AG08395 (cell line): Measurements from ENCODE around the gene MAOB.
"Not testable (repeated sequence)": the region's sequence is repeated elsewhere in the genome, so short reads cannot be mapped to it uniquely, and the experiment has no call there.

Source experiments
- DNase-seq: peaks from one replicate; pipeline ENCODE4 v3.0.0; 2012; ENCODE audit warnings: mixed read lengths, low spot score

The MAOB gene

GRCh38 chrX:43753637-43754036, 128.6 kb downstream of the MAOB start:
- DNase-seq, result peak; percentile 16

- DNase-seq, result peak; percentile 51
Observed at GRCh38 chrX:43750248-43750676, 132.0 kb downstream of the MAOB start.

DNA sequence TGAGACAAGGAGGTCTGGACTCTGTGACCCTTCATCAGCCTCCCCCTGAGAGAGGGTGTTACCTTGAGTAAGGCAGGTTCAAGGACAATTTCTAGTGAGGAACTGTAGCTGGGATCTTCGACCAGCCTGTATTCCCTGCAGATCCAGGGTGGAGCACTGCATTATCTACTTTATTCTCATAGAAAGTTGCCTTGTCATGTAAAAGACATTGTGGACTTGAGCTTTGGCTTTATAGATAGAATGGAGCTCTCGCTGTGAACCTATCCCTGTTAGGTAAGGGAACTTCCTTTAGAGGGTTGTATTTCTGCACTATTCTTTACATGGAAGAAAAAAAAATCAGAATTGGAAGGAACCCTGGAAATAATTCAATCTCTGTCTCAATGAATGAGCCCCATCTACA, 134.8 kb downstream of the MAOB start:
- DNase-seq, result no peak

- DNase-seq, result no peak
Observed at GRCh38 chrX:43745938-43746721, 136.1 kb downstream of the MAOB start.

GRCh38 chrX:43744284-43744683, 138.0 kb downstream of the MAOB start:
- DNase-seq, result no peak

- DNase-seq, result no peak
Observed at GRCh38 chrX:43743100-43743822, 139.0 kb downstream of the MAOB start.

GRCh38 chrX:43741843-43742573, 140.2 kb downstream of the MAOB start:
- DNase-seq, result peak; percentile 12

GRCh38 chrX:43735957-43736356, 146.3 kb downstream of the MAOB start:
- no peak for DNase-seq

- no peak for DNase-seq
Observed at GRCh38 chrX:43735534-43735933, 146.7 kb downstream of the MAOB start.

DNA sequence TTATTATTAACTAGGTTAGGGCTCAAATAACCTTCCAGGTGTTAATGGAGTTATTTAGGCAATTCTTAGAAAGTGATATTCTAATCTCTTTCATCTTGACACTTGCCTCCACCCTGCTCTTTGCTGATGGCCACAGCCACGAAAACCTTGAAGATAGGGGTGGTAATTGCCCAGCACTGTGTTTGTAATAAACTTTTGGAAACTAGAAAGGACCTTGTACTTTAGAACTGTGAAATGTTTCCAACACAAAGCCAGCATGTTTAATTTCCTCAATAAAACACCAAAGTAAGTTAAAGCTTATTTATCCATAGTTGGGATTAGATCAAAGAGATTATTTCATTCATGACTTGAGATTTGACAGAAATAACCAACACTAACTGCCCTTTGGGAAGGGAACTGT, 147.8 kb downstream of the MAOB start:
- no peak for DNase-seq

GRCh38 chrX:43733699-43734098, 148.6 kb downstream of the MAOB start:
- no peak for DNase-seq

- DNase-seq, result no peak
Observed at GRCh38 chrX:43731086-43731485, 151.2 kb downstream of the MAOB start.

DNA sequence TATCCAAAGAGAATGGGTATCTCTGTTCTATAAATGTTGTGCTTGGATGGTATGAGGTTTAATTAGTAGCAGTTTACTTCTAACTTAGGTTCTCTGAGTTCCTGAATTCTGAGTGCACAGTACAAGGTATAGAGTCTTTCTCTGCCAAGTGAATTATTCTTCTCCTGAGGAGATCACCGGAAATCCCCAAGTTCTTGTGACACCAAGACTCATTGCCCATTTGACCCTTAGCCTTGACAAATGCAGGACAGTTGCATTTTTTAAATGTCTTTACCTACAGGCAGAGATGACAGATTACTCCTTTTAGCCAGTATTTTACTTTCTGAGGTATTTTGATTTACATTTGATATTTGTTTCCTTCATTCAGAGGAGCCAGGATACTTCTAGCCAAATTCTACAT, 153.3 kb downstream of the MAOB start:
- no peak for DNase-seq

DNA sequence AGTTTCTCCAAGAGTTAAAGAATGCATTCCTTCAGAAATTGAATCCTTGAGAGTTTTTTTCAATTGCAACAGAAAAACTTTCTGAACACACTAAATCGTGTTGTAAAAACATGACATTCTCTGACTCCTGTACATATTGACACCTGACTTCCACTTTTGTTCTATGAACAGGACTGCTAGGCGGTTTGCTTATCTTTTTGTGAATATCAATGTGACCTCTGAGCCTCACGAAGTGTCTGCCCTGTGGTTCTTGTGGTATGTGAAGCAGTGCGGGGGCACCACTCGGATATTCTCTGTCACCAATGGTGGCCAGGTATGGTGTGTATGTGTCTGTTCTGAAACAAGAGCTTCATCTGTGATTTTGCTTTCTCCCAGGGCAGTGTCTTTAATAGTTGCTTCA, 154.2 kb downstream of the MAOB start:
- no peak for DNase-seq

DNA sequence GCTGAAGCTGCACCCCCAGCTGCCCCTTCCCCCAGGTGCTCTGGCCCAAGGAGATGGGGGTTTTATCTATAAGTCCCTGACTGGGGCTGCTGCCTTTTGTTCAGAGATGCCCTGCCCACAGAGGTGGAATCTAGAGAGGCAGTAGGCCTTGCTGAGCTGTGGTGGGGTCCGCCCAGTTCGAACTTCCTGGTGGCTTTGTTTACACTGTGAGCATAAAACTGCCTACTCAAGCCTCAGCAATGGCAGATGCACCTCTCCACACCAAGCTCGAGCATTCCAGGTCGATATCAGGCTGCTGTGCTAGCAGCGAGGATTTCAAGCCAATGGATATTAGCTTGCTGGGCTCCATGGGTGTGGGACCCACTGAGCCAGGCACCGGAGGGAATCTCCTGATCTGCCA, 155.0 kb downstream of the MAOB start:
- not testable (repeated sequence) for DNase-seq

DNA sequence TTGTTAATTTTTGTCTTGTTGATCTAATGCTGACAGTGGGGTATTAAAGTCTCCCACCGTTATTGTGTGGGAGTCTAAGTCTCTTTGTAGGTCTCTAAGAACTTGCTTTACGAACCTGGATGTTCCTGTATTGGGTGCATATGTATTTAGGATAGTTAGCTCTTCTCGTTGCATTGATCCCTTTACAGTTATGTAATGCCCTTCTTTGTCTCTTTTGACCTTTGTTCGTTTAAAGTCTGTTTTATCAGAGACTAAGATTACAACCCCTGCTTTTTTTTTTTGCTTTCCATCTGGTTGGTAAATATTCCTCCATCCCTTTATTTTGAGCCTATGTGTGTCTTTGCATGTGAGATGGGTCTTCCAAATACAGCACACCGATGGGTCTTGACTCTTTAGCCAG, 157.0 kb downstream of the MAOB start:
- DNase-seq, result not testable (repeated sequence)

DNA sequence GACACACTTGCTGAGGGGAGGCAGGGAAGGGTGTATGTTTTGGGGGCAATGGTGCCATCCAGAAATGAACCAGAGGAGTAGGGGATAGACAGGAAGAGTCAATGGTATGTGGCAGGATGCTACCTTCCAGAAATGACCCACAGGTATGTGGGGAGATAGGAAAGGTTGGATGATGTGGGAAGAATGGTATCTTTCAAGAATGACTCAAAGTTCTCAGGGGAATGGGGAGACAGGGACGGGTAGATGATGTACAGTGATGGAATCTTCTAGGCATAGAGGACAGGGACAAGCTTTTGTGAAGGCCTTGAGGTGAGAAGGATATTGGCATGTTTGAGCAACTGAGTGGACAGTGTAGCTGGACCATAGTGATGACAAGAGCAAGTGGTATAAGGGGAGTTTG, 161.3 kb downstream of the MAOB start:
- no peak for DNase-seq

DNA sequence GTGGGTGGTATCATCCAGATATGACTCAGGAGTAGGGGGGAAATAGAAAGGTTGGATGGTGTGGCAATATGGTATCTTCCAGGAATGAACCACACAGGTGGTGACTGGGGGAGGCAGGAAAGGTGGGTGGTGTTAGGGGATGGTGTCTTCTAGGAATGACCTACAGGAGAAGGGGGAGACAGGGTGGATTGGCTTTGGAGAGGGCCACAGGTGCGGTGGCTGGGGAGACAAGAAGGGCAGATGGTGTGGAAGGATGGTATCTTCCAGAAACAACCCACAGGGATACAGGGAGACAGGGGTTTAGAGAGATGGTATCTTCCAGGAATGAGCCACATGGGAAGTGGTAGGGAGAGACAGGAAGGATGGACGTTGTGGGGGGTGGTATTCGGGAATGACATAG, 162.2 kb downstream of the MAOB start:
- no peak for DNase-seq

- DNase-seq, result no peak
Observed at GRCh38 chrX:43718956-43719355, 163.3 kb downstream of the MAOB start.

DNA sequence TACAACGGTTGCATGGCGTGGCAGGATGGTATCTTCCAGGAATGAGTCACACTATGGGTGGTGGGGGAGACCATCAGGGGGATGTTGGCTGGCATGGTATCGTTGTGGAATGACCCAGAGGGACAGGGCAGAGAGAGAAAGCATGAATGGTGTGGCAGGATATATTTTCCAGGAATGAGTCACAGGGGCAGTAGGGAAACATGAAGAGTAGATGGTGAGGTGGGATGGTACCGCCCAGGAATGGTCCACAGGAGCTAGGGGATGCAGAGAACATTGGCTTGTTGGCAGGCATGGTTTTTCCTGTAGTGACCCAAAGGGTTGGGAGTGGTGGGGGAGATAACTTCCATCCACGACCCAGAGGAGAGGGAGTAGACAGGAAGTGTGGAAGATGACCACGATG, 163.7 kb downstream of the MAOB start:
- DNase-seq, result no peak

- DNase-seq, result no peak
Observed at GRCh38 chrX:43718081-43718480, 164.2 kb downstream of the MAOB start.

GRCh38 chrX:43717161-43717560, 165.1 kb downstream of the MAOB start:
- no peak for DNase-seq

- no peak for DNase-seq
Observed at GRCh38 chrX:43716696-43717095, 165.6 kb downstream of the MAOB start.
